Liver (tissue), 9 donors: Measurements from ENCODE around the gene BRME1. TPM values are rescaled to one million over a fixed set of nuclear protein-coding genes. Genes with fewer than 3 reads are reported as not detected.

ENCODE experiments used
- DNase-seq: peaks from one replicate; pipeline ENCODE4 v3.0.0-alpha.2; 2017; ENCODE audit warnings: low spot score
- H3K27ac ChIP-seq, 2 donors: one replicate each; pipeline ENCODE4 v1.7.0; 2013; ENCODE audit warnings: inconsistent platforms in 2 of 2, low read length in 2 of 2, control low read depth in 1 of 2, low read depth in 1 of 2, mild to moderate bottlenecking in 1 of 2
- H3K27me3 ChIP-seq, 4 donors: one replicate each; pipeline versions ENCODE4 v1.6.1 to v1.7.0; 2013; ENCODE audit warnings: low read length in 3 of 4, inconsistent platforms in 1 of 4, mild to moderate bottlenecking in 1 of 4, moderate library complexity in 1 of 4; ENCODE audit not compliant: control insufficient read depth in 4 of 4, insufficient read depth in 4 of 4
- H3K36me3 ChIP-seq, 4 donors: one replicate each; pipeline versions ENCODE4 v1.6.1 to v1.7.0; 2013; ENCODE audit warnings: low read length in 3 of 4, mild to moderate bottlenecking in 3 of 4, low read depth in 1 of 4, moderate library complexity in 1 of 4; ENCODE audit not compliant: control insufficient read depth in 4 of 4, insufficient read depth in 3 of 4
- H3K4me1 ChIP-seq, 4 donors: one replicate each; pipeline versions ENCODE4 v1.6.1 to v1.7.0; 2013; ENCODE audit warnings: low read length in 3 of 4, mild to moderate bottlenecking in 3 of 4, moderate library complexity in 1 of 4; ENCODE audit not compliant: control insufficient read depth in 4 of 4, insufficient read depth in 4 of 4
- H3K4me3 ChIP-seq, 3 donors: one replicate each; pipeline versions ENCODE4 v1.6.1 to v1.7.0; 2013; ENCODE audit warnings: low read length in 3 of 3, control low read depth in 1 of 3, low read depth in 1 of 3, mild to moderate bottlenecking in 1 of 3
- H3K9ac ChIP-seq, 2 donors: one replicate each; pipeline ENCODE4 v1.7.0; 2013; ENCODE audit warnings: low read length in 2 of 2, mild to moderate bottlenecking in 2 of 2, moderate library complexity in 2 of 2, control low read depth in 1 of 2, low read depth in 1 of 2
- H3K9me3 ChIP-seq, 4 donors: one replicate each; pipeline versions ENCODE4 v1.6.1 to v1.7.0; 2013; ENCODE audit warnings: low read length in 3 of 4; ENCODE audit not compliant: control insufficient read depth in 4 of 4
- ATF3 ChIP-seq: IDR thresholded peaks from 2 replicates; pipeline ENCODE4 v1.6.1; 2016; ENCODE audit warnings: antibody characterized with exemption
- EGR1 ChIP-seq, 2 donors: IDR thresholded peaks; 2 replicates each; pipeline ENCODE4 v1.6.1; 2016 to 2018; ENCODE audit warnings: antibody characterized with exemption in 2 of 2, low read depth in 2 of 2
- FOXA1 ChIP-seq: IDR thresholded peaks from 2 replicates; pipeline ENCODE4 v1.6.1; 2016; ENCODE audit warnings: antibody characterized with exemption
- FOXA2 ChIP-seq: IDR thresholded peaks from 2 replicates; pipeline ENCODE4 v1.6.1; 2016; ENCODE audit warnings: antibody characterized with exemption
- GABPA ChIP-seq, 2 donors: IDR thresholded peaks in 1 of 2; conservative IDR thresholded peaks in 1 of 2; 2 replicates each; pipeline ENCODE4 v1.6.1; 2016; ENCODE audit warnings: antibody characterized with exemption in 2 of 2, mild to moderate bottlenecking in 1 of 2, moderate library complexity in 1 of 2
- HNF4A ChIP-seq, 2 donors: conservative IDR thresholded peaks; 2 replicates each; pipeline ENCODE4 v1.6.1; 2016; ENCODE audit warnings: antibody characterized with exemption in 2 of 2, mild to moderate bottlenecking in 2 of 2
- HNF4G ChIP-seq: IDR thresholded peaks from 2 replicates; pipeline ENCODE4 v1.6.1; 2016; ENCODE audit warnings: antibody characterized with exemption
- JUND ChIP-seq, 2 donors: IDR thresholded peaks; 2 replicates each; pipeline ENCODE4 v1.6.1; 2016; ENCODE audit warnings: antibody characterized with exemption in 2 of 2
- MAX ChIP-seq: IDR thresholded peaks from 2 replicates; pipeline ENCODE4 v1.6.1; 2016; ENCODE audit warnings: antibody characterized with exemption
- NR2F2 ChIP-seq: IDR thresholded peaks from 2 replicates; pipeline ENCODE4 v1.6.1; 2016; ENCODE audit warnings: antibody characterized with exemption
- RAD21 ChIP-seq, 2 donors: IDR thresholded peaks; 2 replicates each; pipeline ENCODE4 v1.6.1; 2016; ENCODE audit warnings: antibody characterized with exemption in 2 of 2, mild to moderate bottlenecking in 2 of 2
- REST ChIP-seq: IDR thresholded peaks from 2 replicates; pipeline ENCODE4 v1.6.1; 2016; ENCODE audit warnings: antibody characterized with exemption, mild to moderate bottlenecking
- RXRA ChIP-seq, 2 donors: IDR thresholded peaks; 2 replicates each; pipeline ENCODE4 v1.6.1; 2017 to 2018; ENCODE audit warnings: antibody characterized with exemption in 2 of 2, mild to moderate bottlenecking in 1 of 2
- SP1 ChIP-seq: IDR thresholded peaks from 2 replicates; pipeline ENCODE4 v1.6.1; 2018; ENCODE audit warnings: antibody characterized with exemption, mild to moderate bottlenecking
- TAF1 ChIP-seq: conservative IDR thresholded peaks from 2 replicates; pipeline ENCODE4 v1.6.1; 2016; ENCODE audit warnings: antibody characterized with exemption, mild to moderate bottlenecking
- YY1 ChIP-seq: IDR thresholded peaks from 2 replicates; pipeline ENCODE4 v1.6.1; 2016; ENCODE audit warnings: antibody characterized with exemption, mild to moderate bottlenecking
- WGBS: extraction: QIAGEN DNeasy Blood & Tissue Kit; methylation state at CpG from one replicate; pipeline ENCODE4 v1.1.7; 2013; 5-methylcytosine and 5-hydroxymethylcytosine counted together
- polyA plus RNA-seq, 2 donors: library from polyadenylated mRNA; stranded (reverse) in 1 of 2; unstranded in 1 of 2; fragments of 200-250 nt in 1 of 2; fragments of >200 nt in 1 of 2; fragmentation: Nextera tagmentation in 1 of 2; extraction: Ambion mirVana in 1 of 2; gene quantifications; one replicate each; pipeline versions ENCODE4 v1.2.1 to v1.2.3, GENCODE V29; 2013 to 2015
- total RNA-seq, 2 donors: library from RNA; depleted of rRNA; stranded (reverse); fragments of >200 nt; gene quantifications; one replicate each; pipeline ENCODE4 v1.2.3, GENCODE V29; 2014
- TF ChIP-seq, protein P1 (sequence below): IDR thresholded peaks from 2 replicates; pipeline ENCODE4 v1.6.1; 2016; ENCODE audit warnings: antibody characterized with exemption
- TF ChIP-seq, protein P2 (sequence below): fragments of 150-350 bp; IDR thresholded peaks from 2 replicates; pipeline ENCODE4 v1.5.1; 2017; ENCODE audit warnings: improper control_type of control experiment, low read depth, low read length; ENCODE audit not compliant: missing input control
- donor health status: healthy.
- donor health status: healthy.
- donor health status: healthy.
- donor health status: healthy.
- donor health status: healthy.

BRME1 gene
- total and polyA plus RNA-seq, 4 donors: 0.42 to 5.3 (median 0.48) TPM

DNA sequence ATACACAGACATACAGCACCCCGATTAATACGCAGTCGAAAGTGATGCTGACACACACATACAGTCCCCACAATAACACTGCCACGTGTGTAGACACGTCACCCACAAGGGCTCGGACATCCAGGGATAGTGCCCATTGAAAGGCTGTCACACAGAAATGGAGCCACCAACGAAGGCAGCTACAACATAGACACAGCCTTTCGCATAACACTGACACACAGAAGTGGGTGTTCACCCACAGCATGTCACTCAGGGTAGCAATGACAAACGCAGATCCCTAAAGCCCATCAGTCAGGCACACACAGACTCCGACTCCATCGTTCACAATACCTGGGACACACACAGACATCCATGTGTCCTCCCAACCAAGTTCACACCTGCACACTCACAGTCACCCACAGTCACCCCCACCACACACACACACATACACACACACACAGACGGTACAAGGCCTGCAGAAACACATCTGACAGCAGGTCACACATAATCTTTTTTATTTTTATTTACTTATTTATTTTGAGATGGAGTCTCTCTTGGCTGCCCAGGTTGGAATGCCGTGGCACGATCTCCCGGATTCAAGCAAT lies 39.4 kb downstream of the BRME1 start:
- no peaks in the 10 kb centered on the region for H3K9me3 ChIP-seq
- H3K9ac ChIP-seq: no peak overlapping the region
- peaks cover 0 to 8% (median 0%) of the 10 kb centered on the region in 4 donors for H3K27me3 ChIP-seq
- peaks cover 5 to 13% (median 9%) of the 10 kb centered on the region in 4 donors for H3K4me1 ChIP-seq
- no peak overlapping the region for H3K4me3 ChIP-seq
- TF ChIP-seq GABPA (IDR thresholded peaks at IDR 0.05 in 1 of 2, conservative IDR thresholded peaks at IDR 0.05 in 1 of 2) (no peak), ATF3 (no peak), HNF4A (conservative IDR thresholded peaks at IDR 0.05) (no peak), REST (no peak), TAF1 (no peak)
- H3K36me3 ChIP-seq: peaks cover 0 to 1% (median 0%) of the 10 kb centered on the region in 4 donors
- no peak for DNase-seq
- 73% methylated on average over 15 of the region's 15 CpGs for WGBS
- H3K27ac ChIP-seq: no peak overlapping the region

GRCh38 chr19:13865571-13866462 lies 40.1 kb downstream of the BRME1 start:
- Histone ChIP-seq H3K27me3 (peaks cover 0 to 8% (median 0%) of the 10 kb centered on the region in 4 donors), H3K4me3 (peak overlapping the region in 2 of 3 donors; percentile 12 to 54), H3K4me1 (peaks cover 5 to 14% (median 9%) of the 10 kb centered on the region in 4 donors), H3K9ac (no peak overlapping the region), H3K27ac (no peak overlapping the region), H3K36me3 (peaks cover 0 to 1% (median 0%) of the 10 kb centered on the region in 4 donors), H3K9me3 (no peaks in the 10 kb centered on the region)
- 4% methylated on average over 82 of the region's 82 CpGs for WGBS
- no peak for DNase-seq
- TF ChIP-seq, protein P1, sequence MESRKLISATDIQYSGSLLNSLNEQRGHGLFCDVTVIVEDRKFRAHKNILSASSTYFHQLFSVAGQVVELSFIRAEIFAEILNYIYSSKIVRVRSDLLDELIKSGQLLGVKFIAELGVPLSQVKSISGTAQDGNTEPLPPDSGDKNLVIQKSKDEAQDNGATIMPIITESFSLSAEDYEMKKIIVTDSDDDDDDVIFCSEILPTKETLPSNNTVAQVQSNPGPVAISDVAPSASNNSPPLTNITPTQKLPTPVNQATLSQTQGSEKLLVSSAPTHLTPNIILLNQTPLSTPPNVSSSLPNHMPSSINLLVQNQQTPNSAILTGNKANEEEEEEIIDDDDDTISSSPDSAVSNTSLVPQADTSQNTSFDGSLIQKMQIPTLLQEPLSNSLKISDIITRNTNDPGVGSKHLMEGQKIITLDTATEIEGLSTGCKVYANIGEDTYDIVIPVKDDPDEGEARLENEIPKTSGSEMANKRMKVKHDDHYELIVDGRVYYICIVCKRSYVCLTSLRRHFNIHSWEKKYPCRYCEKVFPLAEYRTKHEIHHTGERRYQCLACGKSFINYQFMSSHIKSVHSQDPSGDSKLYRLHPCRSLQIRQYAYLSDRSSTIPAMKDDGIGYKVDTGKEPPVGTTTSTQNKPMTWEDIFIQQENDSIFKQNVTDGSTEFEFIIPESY: no peak
- TF ChIP-seq, protein P2, sequence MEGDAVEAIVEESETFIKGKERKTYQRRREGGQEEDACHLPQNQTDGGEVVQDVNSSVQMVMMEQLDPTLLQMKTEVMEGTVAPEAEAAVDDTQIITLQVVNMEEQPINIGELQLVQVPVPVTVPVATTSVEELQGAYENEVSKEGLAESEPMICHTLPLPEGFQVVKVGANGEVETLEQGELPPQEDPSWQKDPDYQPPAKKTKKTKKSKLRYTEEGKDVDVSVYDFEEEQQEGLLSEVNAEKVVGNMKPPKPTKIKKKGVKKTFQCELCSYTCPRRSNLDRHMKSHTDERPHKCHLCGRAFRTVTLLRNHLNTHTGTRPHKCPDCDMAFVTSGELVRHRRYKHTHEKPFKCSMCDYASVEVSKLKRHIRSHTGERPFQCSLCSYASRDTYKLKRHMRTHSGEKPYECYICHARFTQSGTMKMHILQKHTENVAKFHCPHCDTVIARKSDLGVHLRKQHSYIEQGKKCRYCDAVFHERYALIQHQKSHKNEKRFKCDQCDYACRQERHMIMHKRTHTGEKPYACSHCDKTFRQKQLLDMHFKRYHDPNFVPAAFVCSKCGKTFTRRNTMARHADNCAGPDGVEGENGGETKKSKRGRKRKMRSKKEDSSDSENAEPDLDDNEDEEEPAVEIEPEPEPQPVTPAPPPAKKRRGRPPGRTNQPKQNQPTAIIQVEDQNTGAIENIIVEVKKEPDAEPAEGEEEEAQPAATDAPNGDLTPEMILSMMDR: no peak
- TF ChIP-seq YY1 (no peak), MAX (no peak), HNF4A (conservative IDR thresholded peaks at IDR 0.05) (no peak), GABPA (IDR thresholded peaks at IDR 0.05 in 1 of 2, conservative IDR thresholded peaks at IDR 0.05 in 1 of 2) (no peak), JUND (IDR thresholded peaks at IDR 0.05) (no peak), RAD21 (IDR thresholded peaks at IDR 0.05) (no peak), TAF1 (no peak), FOXA1 (no peak), SP1 (no peak), FOXA2 (no peak), RXRA (IDR thresholded peaks at IDR 0.05) (no peak), NR2F2 (no peak), ATF3 (no peak), REST (no peak), HNF4G (no peak), EGR1 (IDR thresholded peaks at IDR 0.05; ENCODE audit: low read depth in 2 of 2) (no peak)
